IPS-NIHi7 (cell line): Measurements from ENCODE around the gene RHBDL1.

Experiments used
- DNase-seq: peaks from one replicate; pipeline ENCODE4 v3.0.0; 2012; ENCODE audit warnings: mixed read lengths; ENCODE audit errors: extremely low spot score

Gene RHBDL1

DNA sequence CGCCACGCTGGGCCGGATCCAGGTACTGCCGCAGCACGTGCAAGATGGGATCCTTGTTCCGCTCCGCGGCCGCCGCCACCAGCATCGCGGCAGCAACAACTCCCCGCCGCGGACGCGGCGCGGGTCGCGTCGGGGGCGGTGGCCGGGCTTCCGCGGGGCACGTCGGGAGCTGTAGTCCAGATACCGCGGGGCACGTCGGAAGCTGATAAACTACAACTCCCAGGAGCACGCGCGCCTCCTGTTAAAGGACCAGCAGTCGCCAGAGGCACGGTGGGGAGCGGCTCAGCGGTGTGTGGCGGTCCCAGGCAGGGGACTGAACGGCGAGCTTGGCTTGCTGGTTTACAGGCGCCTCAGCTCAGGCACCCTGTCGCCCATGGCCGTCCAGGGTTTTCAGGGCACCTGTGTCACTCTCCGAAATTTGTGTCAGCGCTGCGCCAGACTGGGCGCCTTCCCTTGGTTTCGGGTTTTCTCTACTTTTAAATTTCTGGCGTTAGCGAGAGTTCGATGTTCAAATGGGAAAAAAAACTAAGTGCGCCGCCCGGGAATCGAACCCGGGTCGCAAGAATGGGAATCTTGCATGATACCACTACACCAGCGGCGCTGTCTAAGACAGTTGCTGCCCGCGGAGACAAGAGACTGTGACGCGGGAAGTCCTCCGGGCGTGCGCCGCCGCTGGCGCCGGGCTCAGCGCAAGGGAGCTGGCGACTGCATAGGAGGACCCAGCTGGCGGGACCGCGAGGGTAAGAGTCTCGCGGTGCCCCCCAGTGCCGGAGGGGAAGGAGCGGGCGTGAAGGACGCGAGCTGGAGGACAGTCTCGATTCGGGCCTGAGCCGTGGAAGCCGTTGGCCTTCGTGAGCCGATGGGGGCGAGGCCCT, 39.0 kb upstream of the RHBDL1 start, which contains the start of gene METTL26:
Gene METTL26, minus strand, starts transcription at position 100 of the 875 bp plus-strand sequence. Its CDS starts 15 bp downstream, at position 85.
- peak; percentile 94 for DNase-seq

DNA sequence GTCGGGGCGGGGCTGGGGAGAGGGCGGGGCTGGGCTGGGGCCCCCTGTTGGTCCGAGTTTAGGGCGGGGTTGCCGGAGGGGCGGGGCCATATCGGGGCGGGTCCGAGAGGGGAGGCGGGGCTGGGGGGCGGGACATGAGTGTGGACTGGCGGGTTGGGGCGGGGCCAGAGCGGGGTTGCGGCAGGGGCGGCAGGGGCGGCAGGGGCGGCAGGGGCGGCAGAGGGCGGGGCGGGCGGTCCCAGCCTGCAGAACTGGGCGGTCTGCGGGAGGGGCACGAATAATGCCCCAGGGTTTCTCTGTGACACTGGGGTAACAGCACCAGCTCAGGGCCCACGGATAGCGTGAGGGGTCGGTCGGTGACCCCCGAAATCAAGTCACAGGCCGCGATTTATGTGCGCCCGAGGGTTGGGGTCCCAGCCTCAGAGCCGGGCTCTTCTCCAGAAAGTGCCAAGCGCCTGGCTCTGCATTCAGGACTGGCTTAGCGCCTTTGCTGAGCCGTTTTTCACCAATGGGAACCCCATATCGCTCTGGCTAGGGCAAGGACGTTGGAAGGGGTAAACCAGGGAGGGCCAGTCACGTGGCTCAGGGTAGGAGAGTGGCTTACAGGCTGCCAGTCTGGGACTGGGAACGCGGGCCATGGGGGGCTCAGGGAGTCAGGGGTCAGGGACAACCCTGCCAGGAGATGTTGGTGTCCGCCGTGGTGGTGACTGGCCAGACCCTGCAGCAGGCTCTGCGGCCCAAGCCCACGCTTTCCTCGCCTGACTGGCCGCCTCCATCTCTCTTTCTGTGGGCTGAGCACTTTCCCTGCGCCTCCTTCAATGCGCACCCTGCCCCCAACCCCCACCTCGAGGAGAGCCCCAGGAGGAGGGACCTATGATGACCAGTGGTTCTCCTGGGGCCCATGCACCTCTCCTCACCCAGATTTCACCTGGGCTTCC, 38.1 kb upstream of the RHBDL1 start:
- peak; percentile 95 for DNase-seq

DNA sequence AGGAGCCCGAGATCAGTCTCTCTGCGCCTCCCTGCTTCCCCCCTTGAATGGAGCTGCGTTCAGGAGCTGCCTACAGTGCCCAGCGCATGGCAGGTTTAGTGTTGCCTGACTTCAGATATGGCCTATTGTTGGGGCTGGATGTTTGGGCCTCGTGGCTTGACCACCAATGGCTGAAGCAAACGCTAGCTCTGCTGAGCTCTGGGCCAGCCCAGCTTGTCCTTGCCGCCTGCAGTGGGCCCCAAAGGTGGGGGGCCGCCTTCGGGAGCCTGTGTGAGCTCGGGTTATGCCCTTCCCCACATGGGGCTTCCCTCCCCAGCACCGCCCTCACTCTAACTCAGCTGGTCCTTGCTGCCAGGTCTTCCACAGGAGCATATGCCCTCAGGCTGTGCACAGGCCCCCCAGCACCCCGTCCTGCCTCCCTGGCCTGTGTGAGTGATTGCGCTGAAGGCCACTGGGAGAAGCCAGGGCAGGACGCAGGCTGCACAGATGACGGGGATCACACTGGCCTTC, 37.4 kb upstream of the RHBDL1 start:
- DNase-seq: no peak

DNA sequence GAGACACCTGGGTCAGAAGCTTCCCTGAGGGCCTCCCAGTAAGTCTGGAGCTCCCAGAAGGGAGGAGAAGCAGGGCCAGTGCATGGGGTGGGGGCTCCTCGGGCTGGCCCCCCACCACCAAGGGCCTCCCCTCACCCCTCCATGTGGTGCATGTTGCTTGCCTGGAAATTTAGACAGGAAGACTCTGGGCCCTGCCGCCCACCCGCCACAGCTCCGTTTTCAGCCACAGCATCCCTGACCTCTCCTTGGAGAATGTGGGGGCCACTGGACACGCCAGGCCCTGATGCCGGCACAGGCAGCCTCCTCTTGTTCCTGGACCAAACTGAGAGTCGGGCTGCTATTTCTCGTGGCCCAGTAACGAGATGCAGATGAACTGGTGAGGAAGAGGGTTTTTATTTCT, 36.6 kb upstream of the RHBDL1 start:
- no peak for DNase-seq

DNA sequence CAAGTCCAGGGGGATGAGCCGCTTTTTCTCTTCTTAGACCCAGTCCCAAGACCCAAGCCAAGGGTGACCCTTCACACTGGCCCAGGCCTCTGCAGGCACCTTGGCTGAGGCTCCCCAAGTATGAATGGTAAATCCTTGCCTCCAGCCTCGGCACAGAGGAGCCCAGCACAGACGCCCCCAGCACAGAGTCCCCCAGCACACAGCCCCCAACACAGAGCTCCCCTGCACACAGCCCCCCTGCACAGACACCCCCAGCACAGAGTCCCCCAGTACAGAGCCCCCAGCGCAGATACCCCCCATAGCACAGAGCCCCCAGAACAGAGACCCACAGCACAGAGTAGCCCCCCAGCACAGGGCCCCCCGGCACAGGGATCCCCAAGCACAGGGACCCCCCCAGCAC, 34.9 kb upstream of the RHBDL1 start:
- no peak for DNase-seq

DNA sequence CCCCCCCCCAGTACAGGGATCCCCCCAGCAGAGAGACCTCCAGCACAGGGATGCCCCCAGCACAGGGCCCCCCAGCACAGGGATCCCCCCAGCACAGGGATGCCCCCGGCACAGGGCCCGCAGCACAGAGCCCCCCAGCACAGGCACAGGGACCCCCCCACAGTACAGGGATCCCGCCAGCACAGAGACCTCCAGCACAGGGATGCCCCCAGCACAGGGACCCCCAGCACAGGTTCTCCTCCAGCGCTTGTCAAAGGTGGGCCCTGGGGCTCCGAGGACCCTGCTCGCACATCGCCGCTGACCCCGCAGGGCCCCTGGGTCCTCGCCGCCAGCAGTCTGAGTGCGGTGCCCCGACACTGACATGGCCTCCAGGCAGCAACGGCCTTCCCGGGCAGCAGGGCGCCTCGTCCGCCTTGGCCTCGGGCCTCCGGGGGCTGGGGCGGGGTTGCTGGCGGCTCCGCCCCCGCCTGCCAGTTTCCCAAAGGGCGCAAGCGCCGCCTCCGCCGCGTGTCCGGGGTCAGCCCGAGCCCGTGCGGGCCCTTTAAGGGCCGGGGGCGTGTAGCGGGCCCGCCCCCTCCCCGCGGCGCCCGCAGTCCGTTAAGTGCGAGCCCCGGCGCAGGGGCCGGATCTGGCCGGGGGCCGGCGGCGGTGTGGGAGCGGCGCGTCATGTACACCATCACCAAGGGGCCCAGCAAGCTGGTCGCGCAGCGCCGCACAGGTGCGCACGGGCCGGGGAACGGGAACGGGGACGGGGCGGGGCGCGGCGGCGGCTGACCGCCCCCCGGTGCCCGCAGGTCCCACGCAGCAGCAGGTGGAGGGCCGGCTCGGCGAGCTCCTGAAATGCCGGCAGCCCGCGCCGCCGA, 33.9 kb upstream of the RHBDL1 start, which contains the start of gene MCRIP2:
Gene MCRIP2, plus strand, starts transcription at position 503 of the 863 bp plus-strand sequence. Its CDS starts 164 bp downstream, at position 667.
- DNase-seq: peak; percentile 92

DNA sequence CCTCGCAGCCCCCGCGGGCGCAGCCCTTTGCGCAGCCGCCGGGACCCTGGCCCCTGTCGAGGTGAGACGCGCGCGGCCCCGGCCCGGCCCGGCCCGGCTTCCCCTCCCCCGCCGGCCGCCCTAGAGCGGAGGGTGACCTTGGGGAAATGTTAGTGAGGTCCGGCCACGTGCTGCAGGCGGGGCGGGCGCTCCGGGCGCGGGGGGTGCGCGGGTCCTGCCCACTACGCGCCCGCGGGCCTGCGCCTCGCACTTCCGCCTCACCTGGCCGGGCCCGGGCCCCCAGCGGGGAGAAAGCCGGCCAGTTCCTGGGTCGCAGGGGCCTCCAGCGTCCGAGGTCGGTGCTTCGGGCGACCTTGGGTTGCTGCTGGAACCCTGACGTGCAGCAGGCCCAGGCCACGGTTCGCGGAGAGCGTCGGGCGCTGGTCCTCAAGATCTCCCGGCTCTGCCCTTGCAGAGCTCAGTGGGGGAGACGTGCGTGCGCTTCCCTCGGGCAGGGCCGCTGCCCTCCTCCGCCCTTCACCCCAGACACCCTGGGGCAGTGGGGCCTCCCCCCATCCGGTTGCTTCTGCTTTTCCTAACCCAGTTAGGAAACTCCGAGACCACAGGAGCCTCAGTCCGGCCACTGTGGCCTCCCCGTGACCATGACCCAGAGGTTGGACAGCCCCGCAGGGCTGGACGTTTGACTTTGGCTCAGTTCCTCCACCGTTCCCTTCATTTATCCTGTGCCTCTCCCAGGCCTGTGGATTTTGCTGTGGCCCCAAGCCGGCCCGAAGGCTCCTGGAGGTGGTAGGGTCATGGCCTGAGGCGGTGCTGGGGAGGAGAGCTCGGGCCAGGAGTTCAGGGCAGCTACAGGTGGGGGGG, 33.1 kb upstream of the RHBDL1 start:
- no peak for DNase-seq

DNA sequence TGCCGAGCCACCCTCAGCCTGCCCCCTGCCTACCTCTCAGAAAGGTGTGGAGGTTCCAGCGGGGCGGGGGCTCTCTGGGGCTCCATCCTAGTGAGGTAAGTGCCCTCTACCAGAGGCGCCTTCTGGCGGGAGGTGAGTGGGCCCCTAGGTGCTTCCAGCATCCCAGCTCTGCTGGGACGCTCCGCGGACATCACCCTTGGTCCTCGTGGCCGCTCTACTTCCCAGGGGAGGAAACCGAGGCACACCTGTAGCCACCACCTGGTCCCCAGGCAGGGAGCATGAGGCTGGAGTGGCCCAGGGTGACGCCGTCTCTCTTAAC, 32.5 kb upstream of the RHBDL1 start:
- no peak for DNase-seq

DNA sequence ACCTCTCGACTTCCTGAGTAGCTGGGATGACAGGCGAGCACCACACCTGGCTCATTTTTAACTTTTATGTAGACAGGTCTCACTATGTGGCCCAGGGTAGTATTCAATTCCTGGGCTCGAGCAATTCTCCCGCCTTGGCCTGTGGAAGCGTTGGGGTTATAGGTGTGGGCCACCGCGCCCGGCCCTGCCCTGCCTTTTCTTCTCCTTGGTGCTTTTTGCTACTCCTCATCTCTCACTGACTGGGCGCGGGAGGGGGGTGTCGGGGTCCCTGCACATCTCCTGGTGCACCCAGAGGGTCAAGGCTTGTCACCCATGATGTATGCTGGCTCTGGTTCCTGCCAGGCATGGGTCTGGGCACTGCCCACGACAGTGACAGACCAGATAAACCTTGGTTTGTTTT, 30.9 kb upstream of the RHBDL1 start:
- DNase-seq: no peak

DNA sequence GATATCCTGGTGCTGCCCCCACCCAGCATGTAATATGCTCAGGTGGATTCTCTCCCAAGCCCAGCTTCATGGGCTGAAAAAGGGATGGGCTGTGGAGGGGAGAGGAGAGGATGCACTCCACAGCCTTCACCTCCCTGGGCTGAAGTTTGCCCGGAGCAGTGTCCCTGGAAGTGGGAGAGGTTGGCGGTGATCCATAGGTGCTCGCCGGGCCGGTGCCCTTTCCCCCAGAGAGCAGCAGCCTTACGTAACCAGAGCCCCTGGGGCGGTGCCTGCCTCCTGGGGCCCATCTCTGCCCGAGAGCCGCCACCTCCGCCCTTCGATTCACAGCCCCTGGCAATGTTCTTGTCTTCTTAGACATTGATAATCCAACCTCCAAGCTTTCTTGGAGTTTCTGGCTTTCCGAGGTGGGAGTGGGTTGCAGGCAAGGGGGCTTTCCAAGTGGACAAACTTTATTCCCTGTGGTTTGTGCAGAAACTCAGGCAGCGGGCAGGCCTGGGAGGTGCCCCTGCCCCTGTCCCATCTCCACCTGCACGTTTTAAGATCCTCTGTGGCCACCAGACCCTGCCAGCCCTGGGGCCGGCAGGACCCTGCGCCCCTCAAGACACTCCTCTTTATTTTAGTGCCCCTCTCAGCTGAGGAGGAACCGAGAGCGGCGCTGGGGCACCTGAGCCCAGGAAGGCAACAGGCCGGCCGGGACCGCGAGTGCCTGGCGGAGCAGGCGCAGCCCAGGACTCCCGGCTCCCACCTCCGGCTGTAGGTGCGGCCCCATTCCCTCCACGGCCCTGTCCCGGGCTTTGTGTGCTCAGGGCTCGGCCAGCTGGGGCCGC, 29.4 kb upstream of the RHBDL1 start:
- no peak for DNase-seq

DNA sequence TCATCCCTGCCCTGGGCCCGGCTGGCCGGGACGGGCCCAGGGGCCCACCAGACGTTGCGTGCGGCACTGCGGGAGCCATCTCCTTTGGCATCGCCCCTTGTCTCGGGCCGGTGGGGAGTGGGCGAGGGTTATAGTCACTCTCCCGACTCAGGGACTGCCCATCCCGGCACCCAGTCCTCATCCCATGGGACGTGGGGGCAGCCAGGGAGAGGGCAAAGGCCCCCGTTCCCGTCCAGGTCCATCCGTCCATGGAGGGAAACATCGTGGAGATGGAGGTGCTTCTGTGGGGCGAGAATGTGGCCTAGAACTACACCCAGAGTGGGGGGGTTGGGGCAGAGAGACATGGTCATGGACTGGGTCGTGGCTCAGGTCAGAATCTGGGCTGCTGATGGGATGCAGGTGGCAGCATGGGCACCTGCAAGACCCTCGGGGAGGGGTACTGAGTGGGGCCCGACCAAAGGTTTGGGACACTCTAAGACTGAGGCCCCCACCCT, 28.7 kb upstream of the RHBDL1 start:
- DNase-seq: no peak

DNA sequence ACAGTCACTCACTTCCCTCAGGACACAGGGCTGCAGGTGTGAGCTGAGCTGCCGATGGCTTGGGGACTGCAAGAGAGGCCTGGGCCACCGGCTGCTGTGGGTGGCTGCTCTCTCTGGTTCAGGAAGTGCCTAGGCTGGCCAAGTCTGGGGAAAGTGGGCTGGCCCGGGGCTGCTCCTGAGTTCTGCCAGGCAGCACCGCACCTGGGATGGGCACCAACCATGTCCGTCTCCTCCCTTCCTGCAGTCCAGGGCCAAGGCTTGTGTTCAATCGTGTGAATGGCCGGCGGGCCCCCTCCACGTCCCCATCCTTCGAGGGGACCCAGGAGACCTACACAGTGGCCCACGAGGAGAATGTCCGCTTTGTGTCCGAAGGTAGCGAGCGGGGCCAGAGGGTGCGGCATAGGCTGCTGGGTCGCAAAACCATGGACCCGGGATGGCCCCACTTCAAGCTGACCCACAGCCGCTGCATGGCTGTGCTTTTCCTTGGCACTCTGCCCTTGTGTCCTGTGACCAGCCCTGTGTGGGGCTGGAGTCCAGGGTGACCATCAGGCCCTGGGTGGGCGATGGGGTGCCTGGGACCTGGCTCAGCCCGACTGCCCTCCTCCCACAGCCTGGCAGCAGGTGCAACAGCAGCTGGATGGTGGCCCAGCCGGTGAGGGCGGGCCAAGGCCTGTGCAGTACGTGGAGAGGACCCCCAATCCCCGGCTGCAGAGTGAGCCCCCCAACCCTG, 28.1 kb upstream of the RHBDL1 start:
- no peak for DNase-seq

DNA sequence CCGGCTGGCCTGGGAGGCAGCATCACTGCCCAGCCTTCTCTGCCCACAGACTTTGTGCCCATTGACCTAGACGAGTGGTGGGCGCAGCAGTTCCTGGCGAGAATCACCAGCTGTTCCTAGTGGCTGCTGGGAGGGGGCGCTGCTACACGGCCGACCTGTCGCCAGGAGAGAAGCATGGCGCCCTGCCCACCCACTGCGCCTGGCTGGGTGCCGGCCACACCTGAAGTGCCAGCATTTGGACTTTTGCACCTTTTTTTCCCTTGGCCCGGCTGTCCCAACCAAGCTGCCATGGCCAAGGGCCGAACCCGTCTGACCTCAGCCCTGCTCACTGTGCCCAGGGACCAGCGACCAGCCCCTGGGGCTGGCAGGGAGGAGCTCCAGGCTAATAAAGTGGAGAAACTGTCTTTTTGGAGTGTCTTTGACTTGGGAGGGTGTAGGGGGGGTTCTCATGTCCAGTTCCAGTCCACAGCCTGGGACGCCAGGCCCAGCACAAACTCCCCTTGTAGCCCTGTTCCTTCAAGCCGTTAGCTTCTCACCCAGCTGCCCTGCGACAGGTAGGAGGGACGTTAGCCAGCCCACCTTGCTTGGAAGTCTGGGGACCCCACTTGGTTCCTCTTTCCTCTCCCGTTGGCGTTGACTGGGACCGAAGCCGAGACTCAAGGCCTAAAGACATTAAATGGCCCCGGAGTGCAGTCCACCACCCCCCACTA, 27.2 kb upstream of the RHBDL1 start:
- DNase-seq: peak; percentile 71

DNA sequence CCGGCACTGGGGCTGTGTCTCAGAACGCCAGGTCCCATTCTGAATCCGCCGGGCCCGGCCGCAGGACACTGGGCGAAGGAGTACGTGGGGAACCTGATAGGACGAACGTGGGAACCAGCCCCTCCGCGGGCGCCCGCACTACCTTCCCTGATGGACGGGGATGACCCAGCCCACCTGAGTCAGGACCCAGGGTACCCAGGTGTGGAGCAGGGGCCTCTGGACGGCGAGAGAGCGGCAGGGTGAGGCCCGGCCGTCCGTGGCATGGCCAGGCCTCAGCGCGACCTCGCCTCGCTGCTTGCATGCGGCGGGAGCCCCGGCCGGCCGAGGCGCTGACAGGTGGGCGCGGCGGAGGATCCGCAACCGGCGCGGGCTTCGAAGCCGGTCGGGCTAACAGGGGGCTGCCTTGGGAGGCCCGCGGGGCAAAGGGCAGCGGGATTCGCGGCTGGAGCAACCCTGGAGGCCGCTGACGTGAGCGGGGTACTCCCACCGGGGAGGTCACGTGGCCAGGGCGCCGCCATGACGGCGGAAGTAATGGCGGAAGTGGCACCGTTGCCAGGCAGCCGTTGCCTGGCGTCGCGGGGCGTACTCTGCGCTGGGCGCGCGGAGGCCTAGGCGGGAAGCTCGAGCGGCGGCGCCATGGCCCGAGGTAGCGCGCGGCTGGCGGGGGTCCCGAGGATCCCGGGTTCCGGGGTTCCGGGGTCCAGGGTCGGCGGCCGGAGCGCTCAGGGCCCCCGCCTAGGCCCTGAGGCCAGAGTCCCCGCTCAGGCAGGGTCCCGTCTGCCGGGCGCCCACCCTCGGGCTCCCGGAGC, 26.5 kb upstream of the RHBDL1 start, which contains the start of gene WDR90:
Gene WDR90, plus strand, starts transcription at position 585 of the 809 bp plus-strand sequence. Its CDS starts 52 bp downstream, at position 637.
- DNase-seq: peak; percentile 97

DNA sequence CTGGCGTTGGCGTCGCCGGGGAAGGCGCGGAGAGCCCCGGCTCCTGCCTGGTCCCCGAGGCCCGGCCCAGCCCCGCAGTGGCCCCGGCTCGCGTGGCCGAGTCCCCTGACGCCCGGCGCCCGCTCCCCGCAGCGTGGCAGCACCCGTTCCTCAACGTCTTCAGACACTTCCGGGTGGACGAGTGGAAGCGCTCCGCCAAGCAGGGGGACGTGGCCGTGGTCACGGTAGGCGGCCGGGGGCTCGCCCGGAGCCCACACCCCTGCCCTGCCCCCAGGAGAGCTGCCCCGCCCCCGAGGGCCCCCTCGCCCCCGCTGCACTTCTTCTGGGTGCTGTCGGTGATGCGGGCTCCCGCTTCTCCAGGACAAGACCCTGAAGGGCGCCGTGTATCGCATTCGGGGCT, 25.8 kb upstream of the RHBDL1 start:
- no peak for DNase-seq

DNA sequence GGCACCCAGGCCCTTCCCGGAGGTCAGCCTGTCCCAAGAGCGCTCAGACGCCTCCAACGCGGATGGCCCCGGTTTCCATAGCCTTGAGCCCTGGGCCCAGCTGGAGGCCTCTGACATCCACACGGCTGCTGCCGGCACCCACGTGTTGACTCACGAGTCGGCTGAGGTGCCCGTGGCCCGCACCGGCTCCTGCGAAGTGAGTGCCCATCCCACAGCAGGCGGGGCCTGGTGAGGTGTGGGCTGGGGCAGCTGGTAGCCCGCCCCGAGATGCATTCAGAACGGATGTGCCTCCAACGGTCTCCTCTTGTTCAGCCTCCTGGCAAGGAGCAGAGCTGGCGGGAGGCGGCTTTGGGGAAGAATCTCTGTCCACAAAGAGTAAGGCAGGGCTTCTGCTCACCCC, 23.6 kb upstream of the RHBDL1 start:
- DNase-seq: no peak
